HFFc6 (cell line): ENCODE results near the gene MRC1. TPM values are rescaled to one million over a fixed set of nuclear protein-coding genes. Genes with fewer than 3 reads are reported as not detected.

ENCODE experiments used
- DNase-seq: peaks from one replicate; pipeline ENCODE4 v3.0.0-alpha.2; 2018
- H3K27ac Mint-ChIP-seq: 2 replicates; pipeline ENCODE4 v1.8.0; 2020; ENCODE audit warnings: mild to moderate bottlenecking, mixed read lengths
- H3K27me3 Mint-ChIP-seq: 2 replicates; pipeline ENCODE4 v1.8.0; 2021; ENCODE audit warnings: mild to moderate bottlenecking, moderate library complexity, mixed read lengths; ENCODE audit not compliant: insufficient read depth
- H3K36me3 Mint-ChIP-seq: 2 replicates; pipeline ENCODE4 v1.8.0; 2021; ENCODE audit warnings: low read depth, mixed read lengths
- H3K4me1 Mint-ChIP-seq: 2 replicates; pipeline ENCODE4 v1.8.0; 2020; ENCODE audit warnings: low read depth, mixed read lengths
- H3K4me3 Mint-ChIP-seq: 2 replicates; pipeline ENCODE4 v1.8.0; 2020; ENCODE audit warnings: mild to moderate bottlenecking, moderate library complexity, mixed read lengths
- H3K9me3 Mint-ChIP-seq: 2 replicates; pipeline ENCODE4 v1.8.0; 2020; ENCODE audit warnings: mild to moderate bottlenecking, mixed read lengths
- total RNA-seq, 6 experiments: library from RNA; stranded (reverse); fragmentation: NEBNext Ultra II Directional; extraction: Animal tissue kit (Norgen Biotek cat#: 25700); gene quantifications; 2 replicates in 1 of 6; 3 replicates in 5 of 6; pipeline ENCODE4 v1.2.3, GENCODE V29; 2021
- TF ChIP-seq, protein P1 (sequence below): fragments of 200-600 bp; sonication (generic); IDR thresholded peaks from 2 replicates; pipeline ENCODE4 v1.5.0; 2021; ENCODE audit warnings: antibody characterized with exemption, mild to moderate bottlenecking

MRC1 gene
- total RNA-seq, 6 experiments from 2014 or later = 0.02 to 0.06 TPM; not detected in 4

DNA sequence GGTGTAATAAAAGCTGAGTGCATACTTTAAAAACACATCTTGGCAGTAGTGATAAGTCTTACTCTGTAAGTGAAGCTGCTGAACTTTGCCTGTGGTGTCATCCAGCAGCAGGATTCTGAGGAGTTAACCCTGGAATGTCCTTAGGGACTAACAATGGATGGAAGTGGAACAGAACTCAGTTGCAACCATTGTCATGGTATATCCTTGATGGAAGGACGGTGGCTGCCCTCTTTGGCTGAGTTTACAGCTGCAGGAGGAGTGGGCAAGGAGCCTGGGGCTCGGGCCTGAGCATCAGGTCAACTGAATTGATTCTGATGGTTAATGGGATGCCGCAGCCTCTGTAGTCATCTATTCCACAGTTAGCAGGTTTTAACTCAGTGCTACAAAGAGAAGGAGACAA is 56.2 kb downstream of the MRC1 start:
- Mint-ChIP-seq H3K27ac (no peak overlapping the region), H3K9me3 (no peaks in the 10 kb centered on the region), H3K4me3 (no peak overlapping the region), H3K36me3 (no peaks in the 10 kb centered on the region), H3K27me3 (peaks cover 8% of the 10 kb centered on the region), H3K4me1 (peaks cover 2% of the 10 kb centered on the region; the same call in 1 of the 2 replicates)
- TF ChIP-seq, protein P1, sequence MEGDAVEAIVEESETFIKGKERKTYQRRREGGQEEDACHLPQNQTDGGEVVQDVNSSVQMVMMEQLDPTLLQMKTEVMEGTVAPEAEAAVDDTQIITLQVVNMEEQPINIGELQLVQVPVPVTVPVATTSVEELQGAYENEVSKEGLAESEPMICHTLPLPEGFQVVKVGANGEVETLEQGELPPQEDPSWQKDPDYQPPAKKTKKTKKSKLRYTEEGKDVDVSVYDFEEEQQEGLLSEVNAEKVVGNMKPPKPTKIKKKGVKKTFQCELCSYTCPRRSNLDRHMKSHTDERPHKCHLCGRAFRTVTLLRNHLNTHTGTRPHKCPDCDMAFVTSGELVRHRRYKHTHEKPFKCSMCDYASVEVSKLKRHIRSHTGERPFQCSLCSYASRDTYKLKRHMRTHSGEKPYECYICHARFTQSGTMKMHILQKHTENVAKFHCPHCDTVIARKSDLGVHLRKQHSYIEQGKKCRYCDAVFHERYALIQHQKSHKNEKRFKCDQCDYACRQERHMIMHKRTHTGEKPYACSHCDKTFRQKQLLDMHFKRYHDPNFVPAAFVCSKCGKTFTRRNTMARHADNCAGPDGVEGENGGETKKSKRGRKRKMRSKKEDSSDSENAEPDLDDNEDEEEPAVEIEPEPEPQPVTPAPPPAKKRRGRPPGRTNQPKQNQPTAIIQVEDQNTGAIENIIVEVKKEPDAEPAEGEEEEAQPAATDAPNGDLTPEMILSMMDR = no peak
- no peak for DNase-seq

DNA sequence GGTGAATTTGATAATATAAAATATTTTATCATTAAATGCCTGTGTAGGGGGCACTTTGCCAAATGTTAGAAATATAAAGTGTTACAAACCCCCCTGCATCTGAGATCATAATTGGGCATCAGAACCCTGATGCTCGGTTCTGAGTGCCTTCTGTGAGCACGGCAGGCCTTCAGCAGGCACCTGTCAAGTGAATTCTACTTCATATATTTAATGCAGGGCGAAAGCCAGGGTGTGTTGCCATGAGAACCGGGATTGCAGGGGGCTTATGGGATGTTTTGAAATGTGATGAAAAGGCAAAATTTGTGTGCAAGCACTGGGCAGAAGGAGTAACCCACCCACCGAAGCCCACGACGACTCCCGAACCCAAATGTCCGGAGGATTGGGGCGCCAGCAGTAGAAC is 57.2 kb downstream of the MRC1 start:
- peaks cover 5% of the 10 kb centered on the region; the same call in 1 of the 2 replicates for H3K4me1 Mint-ChIP-seq
- DNase-seq = no peak
- TF ChIP-seq, protein P1 = no peak
- no peak overlapping the region for H3K4me3 Mint-ChIP-seq
- H3K27me3 Mint-ChIP-seq = peaks cover 8% of the 10 kb centered on the region
- no peaks in the 10 kb centered on the region for H3K36me3 Mint-ChIP-seq
- H3K27ac Mint-ChIP-seq = no peak overlapping the region
- H3K9me3 Mint-ChIP-seq = no peaks in the 10 kb centered on the region

DNA sequence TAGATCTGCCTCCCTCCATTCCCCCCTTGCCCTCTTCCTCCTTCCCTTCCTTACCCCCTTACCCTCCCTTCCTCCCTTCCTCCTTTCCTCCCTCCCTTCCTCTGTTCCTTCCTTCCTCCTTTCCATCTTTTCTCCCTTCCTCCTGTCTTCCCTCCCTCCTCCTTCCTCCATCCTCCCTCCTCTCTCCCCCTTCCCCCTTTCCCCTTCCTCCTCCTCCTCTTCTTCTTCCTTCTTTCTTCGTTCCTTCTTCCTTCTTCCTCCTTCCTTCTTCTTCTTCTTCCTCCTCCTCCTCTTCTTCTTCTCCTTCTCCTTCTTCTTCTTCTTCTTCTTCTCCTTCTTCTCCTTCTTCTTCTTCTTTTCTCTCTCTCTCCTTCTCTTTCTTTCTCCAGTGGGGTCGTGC is 57.9 kb downstream of the MRC1 start:
- TF ChIP-seq, protein P1 = no peak
- Mint-ChIP-seq H3K4me1 (peaks cover 5% of the 10 kb centered on the region; the same call in 1 of the 2 replicates), H3K36me3 (no peaks in the 10 kb centered on the region), H3K27me3 (peaks cover 8% of the 10 kb centered on the region), H3K27ac (no peak overlapping the region), H3K4me3 (no peak overlapping the region), H3K9me3 (no peaks in the 10 kb centered on the region)
- no peak for DNase-seq

DNA sequence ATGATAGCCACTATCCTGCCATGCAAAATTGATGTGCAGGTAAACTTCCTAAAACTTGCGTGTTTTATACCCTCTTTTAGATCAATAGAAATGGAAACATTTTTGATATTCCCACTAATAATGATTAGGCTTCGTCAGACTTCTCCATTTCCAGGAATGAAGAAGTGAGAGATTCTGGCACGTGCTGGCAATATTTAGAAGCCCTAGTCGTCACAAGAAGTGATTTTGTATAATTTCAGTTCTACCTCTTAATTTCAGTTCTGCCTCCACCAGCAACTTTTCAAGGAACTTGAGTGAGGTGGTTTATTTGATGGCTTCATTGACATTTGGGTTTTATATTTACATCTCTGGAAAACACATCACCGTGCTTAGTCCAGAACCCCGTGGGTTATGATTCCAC is 61.9 kb downstream of the MRC1 start:
- TF ChIP-seq, protein P1 = no peak
- peaks cover 10% of the 10 kb centered on the region for H3K4me1 Mint-ChIP-seq
- H3K9me3 Mint-ChIP-seq = no peaks in the 10 kb centered on the region
- DNase-seq = no peak
- H3K27ac Mint-ChIP-seq = no peak overlapping the region
- peaks cover 7% of the 10 kb centered on the region for H3K27me3 Mint-ChIP-seq
- no peak overlapping the region for H3K4me3 Mint-ChIP-seq
- H3K36me3 Mint-ChIP-seq = no peaks in the 10 kb centered on the region

DNA sequence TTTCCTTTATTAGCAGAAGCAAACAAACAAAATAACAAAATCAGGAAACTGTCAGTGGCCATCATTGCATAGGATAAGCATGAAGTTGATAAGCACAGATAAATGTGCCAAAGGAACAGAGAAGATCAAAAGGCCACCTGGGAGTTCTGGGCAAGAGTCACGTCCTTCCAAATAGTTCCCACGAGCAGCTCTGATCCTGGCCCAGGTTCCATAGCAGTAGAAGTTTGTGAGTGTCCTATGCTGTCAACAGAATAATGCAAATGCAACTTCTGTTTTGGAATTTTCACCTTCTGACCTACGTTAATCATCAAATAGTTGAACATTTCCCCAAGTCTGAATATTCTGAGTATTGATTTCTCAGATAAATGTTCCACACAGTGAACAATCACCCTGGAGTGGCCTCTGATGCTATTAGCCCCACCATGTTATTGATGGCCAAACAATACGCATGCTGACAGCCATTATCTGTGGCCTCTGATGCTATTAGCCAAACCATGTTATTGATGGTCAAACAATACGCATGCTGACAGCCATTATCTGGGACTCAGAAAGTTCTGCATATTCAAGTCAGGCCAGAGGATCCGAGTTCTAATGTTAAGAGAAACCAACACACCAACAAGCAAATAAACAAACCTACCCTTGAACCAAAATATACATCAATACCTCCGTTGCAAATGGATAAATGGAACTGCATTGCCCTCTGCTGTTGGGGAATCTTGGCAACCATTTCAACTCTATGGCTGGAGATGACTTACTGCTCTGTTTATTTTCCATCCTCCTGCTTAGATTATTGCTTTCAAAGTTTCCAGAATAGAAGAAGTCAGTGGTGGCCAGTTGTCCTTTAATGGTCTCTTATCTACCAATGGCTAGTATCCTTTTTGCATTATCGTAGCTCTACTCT is 63.3 kb downstream of the MRC1 start:
- TF ChIP-seq, protein P1 = peak; percentile 77
- Mint-ChIP-seq H3K4me1 (peaks cover 10% of the 10 kb centered on the region), H3K4me3 (no peak overlapping the region), H3K27me3 (peaks cover 2% of the 10 kb centered on the region), H3K9me3 (no peaks in the 10 kb centered on the region), H3K36me3 (no peaks in the 10 kb centered on the region), H3K27ac (no peak overlapping the region)
- DNase-seq = peak; percentile 38
